Erythroblast (primary cell): Measurements from ENCODE around the gene FBLN2.

Experiments
- GATA1 ChIP-seq: IDR thresholded peaks from 2 replicates; pipeline ENCODE4 v1.6.1; 2011; ENCODE audit warnings: low read depth, mild to moderate bottlenecking, control low read depth, low read length, moderate library complexity
- POLR2A ChIP-seq: IDR thresholded peaks from 2 replicates; pipeline ENCODE4 v1.6.1; 2011; ENCODE audit warnings: mild to moderate bottlenecking, low read length

DNA sequence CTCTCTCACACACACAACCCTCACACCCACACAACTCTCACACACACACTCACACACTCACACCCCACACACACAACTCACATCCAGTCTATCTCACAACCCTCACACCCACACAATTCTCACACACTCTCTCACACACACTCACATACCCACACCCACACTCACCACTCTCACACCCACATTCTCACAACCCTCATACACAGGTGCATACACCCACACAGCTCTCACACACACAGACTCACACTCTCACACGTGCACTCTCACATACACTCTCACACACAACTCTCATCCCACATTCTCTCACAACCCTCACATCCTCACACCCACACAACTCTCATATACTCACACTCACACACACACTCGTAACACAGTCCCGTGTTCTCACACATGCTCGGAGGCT is 134.4 kb downstream of the FBLN2 start:
- TF ChIP-seq POLR2A = no peak
- TF ChIP-seq GATA1 = no peak
